NCI-H748 (cell line): ENCODE measurements around the gene NDUFC2.
"Not testable (repeated sequence)": the region's sequence is repeated elsewhere in the genome, so short reads cannot be mapped to it uniquely, and the experiment has no call there.

Experiments
- DNase-seq: peaks from one replicate; lab custom pipeline; 2025; ENCODE audit not compliant: unreplicated experiment; lab: John Stamatoyannopoulos, UW

NDUFC2 gene

GRCh38 chr11:78080084-78080817 lies 589 bp upstream of the NDUFC2 start:
- DNase-seq, result no peak

GRCh38 chr11:78078218-78079167 lies 1.2 kb downstream of the NDUFC2 start:
- no peak for DNase-seq

- DNase-seq, result not testable (repeated sequence)
Observed at GRCh38 chr11:78077592-78077991, 2.1 kb downstream of the NDUFC2 start.

GRCh38 chr11:78076733-78077403 lies 2.8 kb downstream of the NDUFC2 start:
- no peak for DNase-seq

GRCh38 chr11:78074756-78075155 lies 4.9 kb downstream of the NDUFC2 start:
- peak; percentile 67 for DNase-seq

GRCh38 chr11:78072455-78072854 lies 7.2 kb downstream of the NDUFC2 start:
- DNase-seq, result no peak

- DNase-seq, result no peak
Observed at GRCh38 chr11:78071717-78072116, 7.9 kb downstream of the NDUFC2 start.

- no peak for DNase-seq
Observed at GRCh38 chr11:78070621-78071020, 9.0 kb downstream of the NDUFC2 start.

GRCh38 chr11:78069465-78069864 lies 10.2 kb downstream of the NDUFC2 start:
- DNase-seq, result peak; percentile 21

- no peak for DNase-seq
Observed at GRCh38 chr11:78067704-78068103, 12.0 kb downstream of the NDUFC2 start.

- no peak for DNase-seq
Observed at GRCh38 chr11:78066471-78066870, 13.2 kb downstream of the NDUFC2 start.

GRCh38 chr11:78065203-78065602 lies 14.5 kb downstream of the NDUFC2 start:
- no peak for DNase-seq

GRCh38 chr11:78063440-78064181 lies 16.1 kb downstream of the NDUFC2 start, which contains the start of gene THRSP:
TSS of gene THRSP (plus strand) at chr11:78063861. CDS start at chr11:78063882, 21 bp downstream.
- DNase-seq, result no peak

- DNase-seq, result no peak
Observed at GRCh38 chr11:78062671-78063070, 17.0 kb downstream of the NDUFC2 start.

GRCh38 chr11:78061921-78062311 lies 17.7 kb downstream of the NDUFC2 start:
- no peak for DNase-seq

GRCh38 chr11:78061088-78061920 lies 18.4 kb downstream of the NDUFC2 start:
- no peak for DNase-seq

GRCh38 chr11:78060533-78060932 lies 19.1 kb downstream of the NDUFC2 start:
- no peak for DNase-seq

GRCh38 chr11:78059749-78060328 lies 19.8 kb downstream of the NDUFC2 start:
- not testable (repeated sequence) for DNase-seq

- no peak for DNase-seq
Observed at GRCh38 chr11:78057462-78058055, 22.1 kb downstream of the NDUFC2 start.
